K562 (cell line): ENCODE data around the gene STEEP1. TPM values are rescaled to one million over a fixed set of nuclear protein-coding genes. Genes with fewer than 3 reads are reported as not detected.

ENCODE experiments used
- ATAC-seq: fragments of 200-7000 bp; cut with Tn5 transposase; 3 replicates; pipeline ENCODE4 v1.9.1; 2020; ENCODE audit warnings: moderate library complexity
- BruUV-seq: library from RNA; stranded (reverse); fragments of 400-500 nt; replicated peaks from 2 replicates; lab custom pipeline; 2021; lab: Mats Ljungman, UMichigan
- CTCF ChIA-PET: fragments of 300-600 bp; formaldehyde crosslinking; extraction: SDS; loops from one replicate; lab custom pipeline; 2021; ENCODE audit warnings: low intra/inter-chr PET ratio; lab: Yijun Ruan, JAX
- POLR2A ChIA-PET: fragments of 300-600, 350-650 bp; sonication (Branson Sonifier 250); formaldehyde crosslinking; extraction: SDS; loops from one replicate; lab custom pipeline; 2021; ENCODE audit warnings: antibody characterized with exemption, inconsistent platforms; lab: Yijun Ruan, JAX
- DNase-seq, 4 experiments: peaks; one replicate each; pipeline versions ENCODE4 v3.0.0 to v3.0.0-alpha.2; 2011 to 2018; ENCODE audit warnings: low spot score in 3 of 4, mixed read lengths in 3 of 4; ENCODE audit errors: extremely low read depth in 1 of 4
- FAIRE-seq: peaks from 2 replicates; lab custom pipeline; 2011; peaks lifted over from hg19 to GRCh38; lab: Jason Lieb, UNC
- H2AFZ ChIP-seq: 2 replicates; pipeline ENCODE4 v1.6.0; 2011; ENCODE audit warnings: low read depth, low read length, control low read depth, inconsistent platforms
- H3K27ac ChIP-seq: fragments of 200-600 bp; 3 replicates; pipeline ENCODE4 v1.8.0; 2011; ENCODE audit warnings: low read depth, mild to moderate bottlenecking, control low read depth, inconsistent platforms, low read length, moderate library complexity, mixed read lengths; ENCODE audit errors: extremely low read depth
- H3K27me3 ChIP-seq, 2 experiments: fragments of 300-600 bp in 1 of 2; 2 replicates in 1 of 2; 3 replicates in 1 of 2; pipeline versions ENCODE4 v1.6.0 to v1.8.0; 2011; ENCODE audit warnings: inconsistent platforms in 2 of 2, low read length in 2 of 2, mild to moderate bottlenecking in 1 of 2, mixed read lengths in 1 of 2, moderate library complexity in 1 of 2; ENCODE audit not compliant: control insufficient read depth in 2 of 2, insufficient read depth in 2 of 2
- H3K36me3 ChIP-seq: fragments of 300-600 bp; 3 replicates; pipeline ENCODE4 v1.8.0; 2011; ENCODE audit warnings: mild to moderate bottlenecking, low read length, inconsistent platforms; ENCODE audit not compliant: control insufficient read depth, insufficient read depth
- H3K4me1 ChIP-seq, 2 experiments: fragments of 200-600 bp in 1 of 2; replicated peaks in 1 of 2; 2 replicates in 1 of 2; 3 replicates in 1 of 2; pipeline versions ENCODE4 v1.5.1 to v1.8.0; 2011; ENCODE audit warnings: inconsistent platforms in 2 of 2, low read length in 2 of 2, mild to moderate bottlenecking in 1 of 2, mixed read lengths in 1 of 2, moderate library complexity in 1 of 2; ENCODE audit not compliant: control insufficient read depth in 2 of 2, insufficient read depth in 2 of 2
- H3K4me2 ChIP-seq: 2 replicates; pipeline ENCODE4 v1.6.1; 2011; ENCODE audit warnings: low read length, control low read depth, inconsistent platforms, mixed read lengths; ENCODE audit not compliant: insufficient read depth
- H3K4me3 ChIP-seq: fragments of 200-600 bp; sonication (generic), shearing (Covaris generic); 2 replicates; pipeline ENCODE4 v1.5.1; 2016; ENCODE audit warnings: control low read depth, inconsistent platforms
- H3K79me2 ChIP-seq: fragments of 200-600 bp; 3 replicates; pipeline ENCODE4 v1.8.0; 2011; ENCODE audit warnings: low read length, inconsistent platforms; ENCODE audit not compliant: control insufficient read depth, insufficient read depth
- H3K9ac ChIP-seq, 2 experiments: 2 replicates each; pipeline versions ENCODE4 v1.6.0 to v1.6.1; 2011; ENCODE audit warnings: low read depth in 2 of 2, low read length in 2 of 2, control low read depth in 1 of 2, inconsistent platforms in 1 of 2, mild to moderate bottlenecking in 1 of 2, mixed read lengths in 1 of 2; ENCODE audit not compliant: insufficient read depth in 1 of 2
- H3K9me1 ChIP-seq: one replicate; pipeline ENCODE4 v1.6.0; 2011; ENCODE audit warnings: inconsistent platforms, mild to moderate bottlenecking, low read length, moderate library complexity; ENCODE audit not compliant: control insufficient read depth, insufficient read depth
- H3K9me3 ChIP-seq: replicated peaks from 2 replicates; pipeline ENCODE4 v1.5.1; 2011; ENCODE audit warnings: low read depth, low read length, inconsistent platforms; ENCODE audit not compliant: control insufficient read depth, insufficient read depth
- H4K20me1 ChIP-seq: replicated peaks from 2 replicates; pipeline ENCODE4 v1.6.1; 2011; ENCODE audit warnings: low read length, inconsistent platforms, mixed read lengths; ENCODE audit not compliant: control insufficient read depth, insufficient read depth
- ATF7 ChIP-seq: fragments of 450-650 bp; IDR thresholded peaks from 2 replicates; pipeline ENCODE4 v1.7.1; 2014; ENCODE audit warnings: mild to moderate bottlenecking, moderate library complexity
- ETV6 ChIP-seq, 3 experiments: fragments of 150-350 bp in 1 of 3; sonication (generic) in 1 of 3; formaldehyde crosslinking in 1 of 3; IDR thresholded peaks; 2 replicates each; pipeline versions ENCODE4 v1.6.1 to v1.8.0; 2014 to 2022; ENCODE audit warnings: borderline replicate concordance in 2 of 3, low read depth in 2 of 3, antibody characterized with exemption in 1 of 3, low read length in 1 of 3, mild to moderate bottlenecking in 1 of 3, missing genetic modification reagents in 1 of 3
- JUN ChIP-seq, 2 experiments: sonication (generic) in 1 of 2; formaldehyde crosslinking in 1 of 2; IDR thresholded peaks; 2 replicates each; pipeline versions ENCODE4 v1.6.1 to v1.8.0; 2012 to 2022; ENCODE audit warnings: borderline replicate concordance in 2 of 2, mild to moderate bottlenecking in 2 of 2, improper control_type of control experiment in 1 of 2, low read depth in 1 of 2, low read length in 1 of 2, missing genetic modification reagents in 1 of 2
- KDM1A ChIP-seq, 2 experiments: fragments of 450-650 bp; IDR thresholded peaks; 2 replicates each; pipeline ENCODE4 v1.6.1; 2016; ENCODE audit warnings: mild to moderate bottlenecking in 2 of 2
- KLF1 ChIP-seq: fragments of 450-650 bp; IDR thresholded peaks from 2 replicates; pipeline ENCODE4 v1.6.1; 2016; ENCODE audit warnings: missing genetic modification characterization, missing compliant biosample characterization
- MAFF ChIP-seq: IDR thresholded peaks from 2 replicates; pipeline ENCODE4 v1.6.1; 2012; ENCODE audit warnings: low read length, improper control_type of control experiment
- MAFK ChIP-seq: IDR thresholded peaks from 2 replicates; pipeline ENCODE4 v1.6.1; 2011; ENCODE audit warnings: low read length, improper control_type of control experiment
- NBN ChIP-seq: fragments of 450-650 bp; IDR thresholded peaks from 2 replicates; pipeline ENCODE4 v1.6.1; 2016; ENCODE audit warnings: low read depth, mild to moderate bottlenecking
- NFE2 ChIP-seq: IDR thresholded peaks from 2 replicates; pipeline ENCODE4 v1.6.1; 2014; ENCODE audit warnings: antibody characterized with exemption, low read depth
- NR1H2 ChIP-seq: sonication (generic); formaldehyde crosslinking; IDR thresholded peaks from 2 replicates; pipeline ENCODE4 v1.4.0; 2020; ENCODE audit warnings: mild to moderate bottlenecking, missing genetic modification reagents
- POLR2B ChIP-seq: fragments of 450-650 bp; IDR thresholded peaks from 2 replicates; pipeline ENCODE4 v1.6.1; 2018; ENCODE audit warnings: low read depth; ENCODE audit not compliant: partially characterized antibody
- SNRNP70 ChIP-seq: fragments of 200-400 bp; formaldehyde crosslinking; optimal IDR thresholded peaks from 2 replicates; pipeline ENCODE3; 2017; ENCODE audit warnings: low read depth, low read length
- TCF7L2 ChIP-seq: fragments of 150-350 bp; IDR thresholded peaks from 2 replicates; pipeline ENCODE4 v1.6.1; 2016; ENCODE audit warnings: low read depth, mild to moderate bottlenecking, low read length, moderate library complexity
- TEAD2 ChIP-seq: fragments of 450-650 bp; IDR thresholded peaks from 2 replicates; pipeline ENCODE4 v1.6.1; 2016; ENCODE audit warnings: missing genetic modification characterization, control low read depth, missing compliant biosample characterization
- ZFP30 ChIP-seq: fragments of 250-450 bp; sonication (Bioruptor Pico); IDR thresholded peaks from 2 replicates; pipeline ENCODE4 v1.8.0; 2022; ENCODE audit warnings: moderate library complexity, mild to moderate bottlenecking, inconsistent platforms, borderline replicate concordance
- WGBS: fragments of 100-300 bp; shearing (Covaris generic); methylation state at CpG from one replicate; pipeline ENCODE4 v1.1.6; 2016; ENCODE audit warnings: low coverage, mixed read lengths; ENCODE audit not compliant: insufficient coverage; ENCODE audit errors: missing lambda C conversion rate; 5-methylcytosine and 5-hydroxymethylcytosine counted together
- in situ Hi-C: fragments of 300-500 bp; cut with MboI; formaldehyde crosslinking; loops from 4 replicates; pipeline ENCODE4 v1.15.0; 2018; ENCODE audit warnings: inconsistent platforms, mixed read lengths
- intact Hi-C: fragments of 100-400 bp; cut with micrococcal nuclease; formaldehyde crosslinking; loops from 2 replicates; pipeline ENCODE4 v1.14.2; 2022
- polyA plus RNA-seq, 8 experiments: library from polyadenylated mRNA; depleted of rRNA in 4 of 8; stranded (reverse) in 5 of 8; unstranded in 3 of 8; fragments of >200 nt; fragmentation: Nextera tagmentation in 2 of 8; fragmentation: Illumina TruSeq in 1 of 8; extraction: Ambion mirVana in 2 of 8; extraction: Trizol in 1 of 8; gene quantifications; 2 replicates each; pipeline versions ENCODE4 v1.2.1 to v1.2.3, GENCODE V29; 2011 to 2014; ENCODE audit warnings: inconsistent platforms in 1 of 8, missing spikeins in 1 of 8
- total RNA-seq, 7 experiments: library from RNA; depleted of rRNA in 6 of 7; stranded (reverse); fragments of >200 nt in 6 of 7; fragmentation: Illumina TruSeq in 2 of 7; extraction: Trizol in 2 of 7; gene quantifications; 2 replicates each; pipeline versions ENCODE4 v1.2.1 to v1.2.3, GENCODE V29; 2011 to 2021; ENCODE audit warnings: low replicate concordance in 1 of 7
- TF ChIP-seq, protein P1 (sequence below): fragments of 450-650 bp; IDR thresholded peaks from 2 replicates; pipeline ENCODE4 v1.6.1; 2016; ENCODE audit warnings: antibody characterized with exemption

Gene STEEP1
- total and polyA plus RNA-seq, 9 of the 15 experiments (the other 6 are each of a cell fraction or from before 2014, with no cell fraction given) = 15.0 to 73.7 (median 40.3) TPM

GRCh38 chrX:119574394-119575266, 9.4 kb upstream of the STEEP1 start, which contains the start of gene UBE2A:
Gene UBE2A, plus strand, starts transcription at chrX:119574563. Its CDS starts 149 bp downstream, at chrX:119574712.
- Histone ChIP-seq H3K27ac (peak within 1 kb of the TSS; percentile 88), H3K9ac (peak within 1 kb of the TSS; percentile 85 to 98), H3K36me3 (peaks cover 21% of the 10 kb centered on the region; the same call in 2 of the 3 replicates), H3K4me3 (peak within 1 kb of the TSS; percentile 88), H3K4me1 (peaks cover 8 to 10% of the 10 kb centered on the region in 2 experiments; a peak in 3 of 5 replicates), H2AFZ (peak within 1 kb of the TSS; percentile 92), H3K4me2 (peak within 1 kb of the TSS; percentile 90), H3K27me3 (no peaks in the 10 kb centered on the region), H4K20me1 (no peaks in the 10 kb centered on the region), H3K9me3 (no peaks in the 10 kb centered on the region), H3K9me1 (no peaks in the 10 kb centered on the region), H3K79me2 (peaks cover 16% of the 10 kb centered on the region)
- intact Hi-C loops (loop anchor here (1.0 kb wide), 1 partner anchor 58 kb away; no protein-coding TSS in a partner anchor), in situ Hi-C loops (no loop called here)
- DNase-seq = peak; percentile 87 to 95 (median 92)
- WGBS = 1% methylated on average over 14 of the region's 86 CpGs
- CTCF ChIA-PET = interaction anchor here (1.5 kb wide), 1 partner anchor 59 kb away, joined by 6 read pairs; no protein-coding TSS in a partner anchor
- FAIRE-seq = peak; percentile 63
- BruUV-seq = no TSS peak
- peak; percentile 93 for ATAC-seq
- POLR2A ChIA-PET = interaction anchor here (0.5 to 2.3 kb wide), 14 partner anchors 9 to 147 kb away, joined by 3 to 11 read pairs (median 4); partner anchors contain the start of gene STEEP1
- TF ChIP-seq, protein P1, sequence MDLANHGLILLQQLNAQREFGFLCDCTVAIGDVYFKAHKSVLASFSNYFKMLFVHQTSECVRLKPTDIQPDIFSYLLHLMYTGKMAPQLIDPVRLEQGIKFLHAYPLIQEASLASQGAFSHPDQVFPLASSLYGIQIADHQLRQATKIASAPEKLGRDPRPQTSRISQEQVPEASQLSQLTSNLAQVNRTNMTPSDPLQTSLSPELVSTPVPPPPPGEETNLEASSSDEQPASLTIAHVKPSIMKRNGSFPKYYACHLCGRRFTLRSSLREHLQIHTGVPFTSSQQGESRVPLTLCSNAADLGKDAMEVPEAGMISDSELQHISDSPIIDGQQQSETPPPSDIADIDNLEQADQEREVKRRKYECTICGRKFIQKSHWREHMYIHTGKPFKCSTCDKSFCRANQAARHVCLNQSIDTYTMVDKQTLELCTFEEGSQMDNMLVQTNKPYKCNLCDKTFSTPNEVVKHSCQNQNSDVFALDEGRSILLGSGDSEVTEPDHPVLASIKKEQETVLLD = 0 out of 2 replicates have a peak, but pooled peaks have one; percentile 37
- TF ChIP-seq TEAD2 = no peak
- TF ChIP-seq ETV6 (IDR thresholded peaks at IDR 0.05; ENCODE audit: borderline replicate concordance in 1 of 2, low read depth in 2 of 2, low read length in 1 of 2) = no peak
- 0 out of 2 replicates have a peak, but pooled peaks have one; percentile 71 for TF ChIP-seq ETV6 (CRISPR knock-in tag; IDR thresholded peaks at IDR 0.05; ENCODE audit: borderline replicate concordance)
- TF ChIP-seq TCF7L2 = peak; percentile 94
- TF ChIP-seq KLF1 (tag) = no peak; the same call in 1 of the 2 replicates
- peak; percentile 28; the same call in 1 of the 2 replicates for TF ChIP-seq MAFF
- TF ChIP-seq ZFP30 (CRISPR knock-in tag) = no peak
- TF ChIP-seq ATF7 = peak; percentile 99
- TF ChIP-seq NFE2 = peak; percentile 79
- TF ChIP-seq SNRNP70 = no peak
- TF ChIP-seq POLR2B = peak; percentile 89
- no peak for TF ChIP-seq KDM1A (IDR thresholded peaks at IDR 0.05)
- TF ChIP-seq NR1H2 (CRISPR knock-in tag) = peak; percentile 69; the same call in 1 of the 2 replicates
- TF ChIP-seq NBN = peak; percentile 46; the same call in 1 of the 2 replicates
- TF ChIP-seq JUN (IDR thresholded peaks at IDR 0.05; ENCODE audit: borderline replicate concordance, low read depth, low read length) = peak; percentile 14; the same call in 1 of the 2 replicates
- TF ChIP-seq JUN (CRISPR knock-in tag; IDR thresholded peaks at IDR 0.05; ENCODE audit: borderline replicate concordance) = no peak
- peak; percentile 27; the same call in 1 of the 2 replicates for TF ChIP-seq MAFK
